GM23338 (cell line): Measurements from ENCODE around the gene MRPL22. TPM values are rescaled to one million over a fixed set of nuclear protein-coding genes. Genes with fewer than 3 reads are reported as not detected.

ENCODE experiments used
- ATAC-seq: fragments of 200-7000 bp; cut with Tn5 transposase; 3 replicates; pipeline ENCODE4 v1.9.1; 2020
- DNase-seq: peaks from one replicate; pipeline ENCODE4 v3.0.0-alpha.2; 2015; ENCODE audit warnings: low spot score
- H2AFZ ChIP-seq: fragments of 200-600 bp; sonication (generic); 2 replicates; pipeline ENCODE4 v1.8.0; 2016; ENCODE audit warnings: antibody characterized with exemption, mild to moderate bottlenecking, moderate library complexity
- H3F3A ChIP-seq: fragments of 200-600 bp; sonication (generic); replicated peaks from 2 replicates; pipeline ENCODE4 v1.8.0; 2017; ENCODE audit warnings: antibody characterized with exemption, mixed run types, low read depth
- H3K27ac ChIP-seq: fragments of 200-600 bp; sonication (generic); 2 replicates; pipeline ENCODE4 v1.6.1; 2016; ENCODE audit warnings: low read depth
- H3K27me3 ChIP-seq: fragments of 200-600 bp; sonication (generic); 2 replicates; pipeline ENCODE4 v1.8.0; 2016; ENCODE audit warnings: mild to moderate bottlenecking, mixed run types, moderate library complexity; ENCODE audit not compliant: insufficient read depth
- H3K36me3 ChIP-seq: fragments of 200-600 bp; sonication (generic); 2 replicates; pipeline ENCODE4 v1.8.0; 2016; ENCODE audit warnings: mild to moderate bottlenecking; ENCODE audit not compliant: insufficient read depth
- H3K4me1 ChIP-seq: fragments of 200-600 bp; sonication (generic); 2 replicates; pipeline ENCODE4 v1.8.0; 2016; ENCODE audit warnings: mild to moderate bottlenecking, moderate library complexity; ENCODE audit not compliant: insufficient read depth
- H3K4me2 ChIP-seq: fragments of 200-600 bp; sonication (generic); 2 replicates; pipeline ENCODE4 v1.7.1; 2017; ENCODE audit warnings: mixed run types
- H3K4me3 ChIP-seq: fragments of 200-600 bp; sonication (generic); 2 replicates; pipeline ENCODE4 v1.6.1; 2016; ENCODE audit warnings: mixed run types
- H3K79me2 ChIP-seq: fragments of 200-600 bp; sonication (generic); replicated peaks from 2 replicates; pipeline ENCODE4 v1.8.0; 2017; ENCODE audit warnings: mild to moderate bottlenecking; ENCODE audit not compliant: insufficient read depth
- H3K9me2 ChIP-seq: fragments of 200-600 bp; sonication (generic); 2 replicates; pipeline ENCODE4 v1.8.0; 2017; ENCODE audit not compliant: insufficient read depth
- H4K20me1 ChIP-seq: fragments of 200-600 bp; sonication (generic); replicated peaks from 2 replicates; pipeline ENCODE4 v1.8.0; 2017; ENCODE audit warnings: mild to moderate bottlenecking; ENCODE audit not compliant: insufficient read depth
- H3K27ac Mint-ChIP-seq: 2 replicates; pipeline ENCODE4 v1.8.0; 2020; ENCODE audit warnings: inconsistent platforms, mild to moderate bottlenecking, moderate library complexity, mixed read lengths
- H3K27me3 Mint-ChIP-seq: 3 replicates; pipeline ENCODE4 v1.8.0; 2022; ENCODE audit warnings: low read depth, mild to moderate bottlenecking, moderate library complexity, mixed read lengths, inconsistent platforms; ENCODE audit not compliant: insufficient read depth, poor library complexity
- H3K36me3 Mint-ChIP-seq: 3 replicates; pipeline ENCODE4 v1.8.0; 2021; ENCODE audit warnings: low read depth, mild to moderate bottlenecking, inconsistent platforms, moderate library complexity, mixed read lengths
- H3K4me1 Mint-ChIP-seq: 3 replicates; pipeline ENCODE4 v1.8.0; 2020; ENCODE audit warnings: mild to moderate bottlenecking, inconsistent platforms, mixed read lengths
- H3K4me3 Mint-ChIP-seq: 3 replicates; pipeline ENCODE4 v1.8.0; 2021; ENCODE audit warnings: moderate library complexity, mild to moderate bottlenecking, inconsistent platforms, mixed read lengths
- H3K9me3 Mint-ChIP-seq: 3 replicates; pipeline ENCODE4 v1.8.0; 2020; ENCODE audit warnings: moderate library complexity, mild to moderate bottlenecking, inconsistent platforms, mixed read lengths
- EZH2 ChIP-seq: fragments of 200-600 bp; sonication (generic); IDR thresholded peaks from one replicate; pipeline ENCODE4 v1.8.0; 2017; ENCODE audit warnings: antibody characterized with exemption, mild to moderate bottlenecking, low read depth; ENCODE audit not compliant: unreplicated experiment
- JUNB ChIP-seq: IDR thresholded peaks from one replicate; pipeline ENCODE4 v1.6.1; 2016; ENCODE audit warnings: antibody characterized with exemption; ENCODE audit not compliant: unreplicated experiment
- NANOG ChIP-seq: IDR thresholded peaks from 2 replicates; pipeline ENCODE4 v1.6.1; 2016; ENCODE audit warnings: antibody characterized with exemption, borderline replicate concordance
- POLR2AphosphoS5 ChIP-seq: IDR thresholded peaks from 2 replicates; pipeline ENCODE4 v1.6.1; 2016; ENCODE audit warnings: antibody characterized with exemption, low read depth
- STAT1 ChIP-seq: IDR thresholded peaks from one replicate; pipeline ENCODE4 v1.6.1; 2016; ENCODE audit warnings: antibody characterized with exemption; ENCODE audit not compliant: unreplicated experiment
- ZNF114 ChIP-seq: fragments of 250-450 bp; sonication (Bioruptor Pico); IDR thresholded peaks from 2 replicates; pipeline ENCODE4 v1.5.0; 2020; ENCODE audit warnings: mild to moderate bottlenecking, moderate library complexity
- ZNF331 ChIP-seq: fragments of 250-450 bp; sonication (Bioruptor Pico); IDR thresholded peaks from 2 replicates; pipeline ENCODE4 v1.5.0; 2020; ENCODE audit warnings: low read depth, mild to moderate bottlenecking, moderate library complexity
- polyA plus RNA-seq: library from polyadenylated mRNA; unstranded; fragments of >200 nt; fragmentation: Nextera tagmentation; extraction: Ambion mirVana; gene quantifications from 2 replicates; pipeline ENCODE4 v1.2.1, GENCODE V29; 2016
- total RNA-seq: library from RNA; depleted of rRNA; stranded (reverse); fragments of >200 nt; shearing (Covaris generic); gene quantifications from 2 replicates; pipeline ENCODE4 v1.2.3, GENCODE V29; 2014
- TF ChIP-seq, protein P1 (sequence below): fragments of 250-450 bp; sonication (Bioruptor Pico); IDR thresholded peaks from 2 replicates; pipeline ENCODE4 v1.5.0; 2020; ENCODE audit warnings: mild to moderate bottlenecking, moderate library complexity
- TF ChIP-seq, protein P2 (sequence below), 2 experiments: fragments of 200-600 bp in 1 of 2; sonication (generic) in 1 of 2; conservative IDR thresholded peaks; 2 replicates each; pipeline versions ENCODE4 v1.5.1 to v1.6.1; 2016 to 2017; ENCODE audit warnings: antibody characterized with exemption in 2 of 2, low read depth in 2 of 2, mild to moderate bottlenecking in 2 of 2, moderate library complexity in 1 of 2
- TF ChIP-seq, protein P3 (sequence below): IDR thresholded peaks from 2 replicates; pipeline ENCODE4 v1.6.1; 2016; ENCODE audit warnings: antibody characterized with exemption
- TF ChIP-seq, protein P4 (sequence below): IDR thresholded peaks from one replicate; pipeline ENCODE4 v1.6.1; 2018; ENCODE audit warnings: antibody characterized with exemption; ENCODE audit not compliant: unreplicated experiment

Gene MRPL22
- total and polyA plus RNA-seq, 2 experiments from 2014 or later = 32.1 to 256 TPM

DNA sequence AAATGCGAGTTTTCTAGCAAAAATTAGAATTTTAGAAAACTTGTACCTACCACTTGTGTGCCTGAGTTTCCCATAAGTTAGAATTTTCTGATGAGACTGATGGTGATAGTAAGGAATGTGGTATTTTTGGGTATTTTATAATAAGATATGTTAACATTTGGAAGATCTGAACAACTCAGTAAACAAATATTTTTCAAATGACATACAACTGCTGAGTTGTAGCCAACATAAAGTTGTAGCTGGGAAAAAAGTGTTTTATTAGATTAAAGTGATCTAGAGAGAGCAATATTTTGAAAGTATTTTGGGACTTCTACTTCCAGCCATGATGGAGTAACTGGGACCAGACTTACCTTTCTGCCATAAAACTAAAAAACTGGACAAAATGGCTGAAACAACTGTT, 40.8 kb upstream of the MRPL22 start (continued):
- TF ChIP-seq, protein P1, sequence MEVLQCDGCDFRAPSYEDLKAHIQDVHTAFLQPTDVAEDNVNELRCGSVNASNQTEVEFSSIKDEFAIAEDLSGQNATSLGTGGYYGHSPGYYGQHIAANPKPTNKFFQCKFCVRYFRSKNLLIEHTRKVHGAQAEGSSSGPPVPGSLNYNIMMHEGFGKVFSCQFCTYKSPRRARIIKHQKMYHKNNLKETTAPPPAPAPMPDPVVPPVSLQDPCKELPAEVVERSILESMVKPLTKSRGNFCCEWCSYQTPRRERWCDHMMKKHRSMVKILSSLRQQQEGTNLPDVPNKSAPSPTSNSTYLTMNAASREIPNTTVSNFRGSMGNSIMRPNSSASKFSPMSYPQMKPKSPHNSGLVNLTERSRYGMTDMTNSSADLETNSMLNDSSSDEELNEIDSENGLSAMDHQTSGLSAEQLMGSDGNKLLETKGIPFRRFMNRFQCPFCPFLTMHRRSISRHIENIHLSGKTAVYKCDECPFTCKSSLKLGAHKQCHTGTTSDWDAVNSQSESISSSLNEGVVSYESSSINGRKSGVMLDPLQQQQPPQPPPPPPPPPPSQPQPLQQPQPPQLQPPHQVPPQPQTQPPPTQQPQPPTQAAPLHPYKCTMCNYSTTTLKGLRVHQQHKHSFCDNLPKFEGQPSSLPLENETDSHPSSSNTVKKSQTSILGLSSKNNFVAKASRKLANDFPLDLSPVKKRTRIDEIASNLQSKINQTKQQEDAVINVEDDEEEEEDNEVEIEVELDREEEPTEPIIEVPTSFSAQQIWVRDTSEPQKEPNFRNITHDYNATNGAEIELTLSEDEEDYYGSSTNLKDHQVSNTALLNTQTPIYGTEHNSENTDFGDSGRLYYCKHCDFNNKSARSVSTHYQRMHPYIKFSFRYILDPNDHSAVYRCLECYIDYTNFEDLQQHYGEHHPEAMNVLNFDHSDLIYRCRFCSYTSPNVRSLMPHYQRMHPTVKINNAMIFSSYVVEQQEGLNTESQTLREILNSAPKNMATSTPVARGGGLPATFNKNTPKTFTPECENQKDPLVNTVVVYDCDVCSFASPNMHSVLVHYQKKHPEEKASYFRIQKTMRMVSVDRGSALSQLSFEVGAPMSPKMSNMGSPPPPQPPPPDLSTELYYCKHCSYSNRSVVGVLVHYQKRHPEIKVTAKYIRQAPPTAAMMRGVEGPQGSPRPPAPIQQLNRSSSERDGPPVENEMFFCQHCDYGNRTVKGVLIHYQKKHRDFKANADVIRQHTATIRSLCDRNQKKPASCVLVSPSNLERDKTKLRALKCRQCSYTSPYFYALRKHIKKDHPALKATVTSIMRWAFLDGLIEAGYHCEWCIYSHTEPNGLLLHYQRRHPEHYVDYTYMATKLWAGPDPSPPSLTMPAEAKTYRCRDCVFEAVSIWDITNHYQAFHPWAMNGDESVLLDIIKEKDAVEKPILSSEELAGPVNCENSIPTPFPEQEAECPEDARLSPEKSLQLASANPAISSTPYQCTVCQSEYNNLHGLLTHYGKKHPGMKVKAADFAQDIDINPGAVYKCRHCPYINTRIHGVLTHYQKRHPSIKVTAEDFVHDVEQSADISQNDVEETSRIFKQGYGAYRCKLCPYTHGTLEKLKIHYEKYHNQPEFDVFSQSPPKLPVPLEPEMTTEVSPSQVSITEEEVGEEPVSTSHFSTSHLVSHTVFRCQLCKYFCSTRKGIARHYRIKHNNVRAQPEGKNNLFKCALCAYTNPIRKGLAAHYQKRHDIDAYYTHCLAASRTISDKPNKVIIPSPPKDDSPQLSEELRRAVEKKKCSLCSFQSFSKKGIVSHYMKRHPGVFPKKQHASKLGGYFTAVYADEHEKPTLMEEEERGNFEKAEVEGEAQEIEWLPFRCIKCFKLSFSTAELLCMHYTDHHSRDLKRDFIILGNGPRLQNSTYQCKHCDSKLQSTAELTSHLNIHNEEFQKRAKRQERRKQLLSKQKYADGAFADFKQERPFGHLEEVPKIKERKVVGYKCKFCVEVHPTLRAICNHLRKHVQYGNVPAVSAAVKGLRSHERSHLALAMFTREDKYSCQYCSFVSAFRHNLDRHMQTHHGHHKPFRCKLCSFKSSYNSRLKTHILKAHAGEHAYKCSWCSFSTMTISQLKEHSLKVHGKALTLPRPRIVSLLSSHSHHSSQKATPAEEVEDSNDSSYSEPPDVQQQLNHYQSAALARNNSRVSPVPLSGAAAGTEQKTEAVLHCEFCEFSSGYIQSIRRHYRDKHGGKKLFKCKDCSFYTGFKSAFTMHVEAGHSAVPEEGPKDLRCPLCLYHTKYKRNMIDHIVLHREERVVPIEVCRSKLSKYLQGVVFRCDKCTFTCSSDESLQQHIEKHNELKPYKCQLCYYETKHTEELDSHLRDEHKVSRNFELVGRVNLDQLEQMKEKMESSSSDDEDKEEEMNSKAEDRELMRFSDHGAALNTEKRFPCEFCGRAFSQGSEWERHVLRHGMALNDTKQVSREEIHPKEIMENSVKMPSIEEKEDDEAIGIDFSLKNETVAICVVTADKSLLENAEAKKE (CRISPR knock-in tag) = no peak
- TF ChIP-seq, protein P2, sequence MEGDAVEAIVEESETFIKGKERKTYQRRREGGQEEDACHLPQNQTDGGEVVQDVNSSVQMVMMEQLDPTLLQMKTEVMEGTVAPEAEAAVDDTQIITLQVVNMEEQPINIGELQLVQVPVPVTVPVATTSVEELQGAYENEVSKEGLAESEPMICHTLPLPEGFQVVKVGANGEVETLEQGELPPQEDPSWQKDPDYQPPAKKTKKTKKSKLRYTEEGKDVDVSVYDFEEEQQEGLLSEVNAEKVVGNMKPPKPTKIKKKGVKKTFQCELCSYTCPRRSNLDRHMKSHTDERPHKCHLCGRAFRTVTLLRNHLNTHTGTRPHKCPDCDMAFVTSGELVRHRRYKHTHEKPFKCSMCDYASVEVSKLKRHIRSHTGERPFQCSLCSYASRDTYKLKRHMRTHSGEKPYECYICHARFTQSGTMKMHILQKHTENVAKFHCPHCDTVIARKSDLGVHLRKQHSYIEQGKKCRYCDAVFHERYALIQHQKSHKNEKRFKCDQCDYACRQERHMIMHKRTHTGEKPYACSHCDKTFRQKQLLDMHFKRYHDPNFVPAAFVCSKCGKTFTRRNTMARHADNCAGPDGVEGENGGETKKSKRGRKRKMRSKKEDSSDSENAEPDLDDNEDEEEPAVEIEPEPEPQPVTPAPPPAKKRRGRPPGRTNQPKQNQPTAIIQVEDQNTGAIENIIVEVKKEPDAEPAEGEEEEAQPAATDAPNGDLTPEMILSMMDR (conservative IDR thresholded peaks at IDR 0.05; ENCODE audit: low read depth in 2 of 2) = no peak

DNA sequence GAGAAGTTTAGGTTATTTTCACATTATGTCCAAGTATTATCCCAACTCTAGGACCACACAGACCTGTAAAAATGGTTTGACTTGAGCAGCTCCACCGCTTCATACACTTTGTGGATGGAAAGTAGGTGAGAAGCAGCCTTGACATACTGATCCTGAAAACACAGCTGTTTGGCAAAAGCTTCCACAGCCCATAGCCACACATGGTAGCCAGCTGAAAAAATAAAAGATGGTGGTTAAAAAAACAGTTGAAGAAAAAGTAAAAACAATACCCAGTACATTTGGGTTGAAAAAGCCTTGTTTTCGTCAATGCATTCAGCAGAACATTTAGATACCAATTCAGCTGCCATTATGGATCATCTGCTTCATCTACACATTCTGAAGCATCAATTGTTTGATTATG, 39.6 kb upstream of the MRPL22 start:
- no peaks in the 10 kb centered on the region for H3K9me3 Mint-ChIP-seq
- H3K4me3 Mint-ChIP-seq = no peak overlapping the region
- Histone ChIP-seq H3K9me2 (no peaks in the 10 kb centered on the region), H3K4me3 (no peak overlapping the region), H3K4me1 (no peaks in the 10 kb centered on the region), H3K27me3 (no peaks in the 10 kb centered on the region), H3K27ac (no peak overlapping the region), H3K4me2 (no peak overlapping the region), H4K20me1 (no peaks in the 10 kb centered on the region; the same call in 1 of the 2 replicates), H3K36me3 (peaks cover 78% of the 10 kb centered on the region), H2AFZ (no peak overlapping the region), H3K79me2 (no peaks in the 10 kb centered on the region), H3F3A (no peaks in the 10 kb centered on the region)
- ATAC-seq (no peak), DNase-seq (no peak)
- peaks cover 80% of the 10 kb centered on the region for H3K36me3 Mint-ChIP-seq
- H3K27ac Mint-ChIP-seq = no peak overlapping the region
- H3K27me3 Mint-ChIP-seq = no peaks in the 10 kb centered on the region
- no peaks in the 10 kb centered on the region for H3K4me1 Mint-ChIP-seq
- no peak for TF ChIP-seq EZH2
- no peak for TF ChIP-seq ZNF331 (CRISPR knock-in tag)
- TF ChIP-seq, protein P3, sequence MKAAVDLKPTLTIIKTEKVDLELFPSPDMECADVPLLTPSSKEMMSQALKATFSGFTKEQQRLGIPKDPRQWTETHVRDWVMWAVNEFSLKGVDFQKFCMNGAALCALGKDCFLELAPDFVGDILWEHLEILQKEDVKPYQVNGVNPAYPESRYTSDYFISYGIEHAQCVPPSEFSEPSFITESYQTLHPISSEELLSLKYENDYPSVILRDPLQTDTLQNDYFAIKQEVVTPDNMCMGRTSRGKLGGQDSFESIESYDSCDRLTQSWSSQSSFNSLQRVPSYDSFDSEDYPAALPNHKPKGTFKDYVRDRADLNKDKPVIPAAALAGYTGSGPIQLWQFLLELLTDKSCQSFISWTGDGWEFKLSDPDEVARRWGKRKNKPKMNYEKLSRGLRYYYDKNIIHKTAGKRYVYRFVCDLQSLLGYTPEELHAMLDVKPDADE = no peak
- no peak for TF ChIP-seq JUNB
- TF ChIP-seq, protein P4, sequence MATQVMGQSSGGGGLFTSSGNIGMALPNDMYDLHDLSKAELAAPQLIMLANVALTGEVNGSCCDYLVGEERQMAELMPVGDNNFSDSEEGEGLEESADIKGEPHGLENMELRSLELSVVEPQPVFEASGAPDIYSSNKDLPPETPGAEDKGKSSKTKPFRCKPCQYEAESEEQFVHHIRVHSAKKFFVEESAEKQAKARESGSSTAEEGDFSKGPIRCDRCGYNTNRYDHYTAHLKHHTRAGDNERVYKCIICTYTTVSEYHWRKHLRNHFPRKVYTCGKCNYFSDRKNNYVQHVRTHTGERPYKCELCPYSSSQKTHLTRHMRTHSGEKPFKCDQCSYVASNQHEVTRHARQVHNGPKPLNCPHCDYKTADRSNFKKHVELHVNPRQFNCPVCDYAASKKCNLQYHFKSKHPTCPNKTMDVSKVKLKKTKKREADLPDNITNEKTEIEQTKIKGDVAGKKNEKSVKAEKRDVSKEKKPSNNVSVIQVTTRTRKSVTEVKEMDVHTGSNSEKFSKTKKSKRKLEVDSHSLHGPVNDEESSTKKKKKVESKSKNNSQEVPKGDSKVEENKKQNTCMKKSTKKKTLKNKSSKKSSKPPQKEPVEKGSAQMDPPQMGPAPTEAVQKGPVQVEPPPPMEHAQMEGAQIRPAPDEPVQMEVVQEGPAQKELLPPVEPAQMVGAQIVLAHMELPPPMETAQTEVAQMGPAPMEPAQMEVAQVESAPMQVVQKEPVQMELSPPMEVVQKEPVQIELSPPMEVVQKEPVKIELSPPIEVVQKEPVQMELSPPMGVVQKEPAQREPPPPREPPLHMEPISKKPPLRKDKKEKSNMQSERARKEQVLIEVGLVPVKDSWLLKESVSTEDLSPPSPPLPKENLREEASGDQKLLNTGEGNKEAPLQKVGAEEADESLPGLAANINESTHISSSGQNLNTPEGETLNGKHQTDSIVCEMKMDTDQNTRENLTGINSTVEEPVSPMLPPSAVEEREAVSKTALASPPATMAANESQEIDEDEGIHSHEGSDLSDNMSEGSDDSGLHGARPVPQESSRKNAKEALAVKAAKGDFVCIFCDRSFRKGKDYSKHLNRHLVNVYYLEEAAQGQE = no peak
- no peak for TF ChIP-seq POLR2AphosphoS5
- TF ChIP-seq NANOG = no peak
- TF ChIP-seq, protein P2 (conservative IDR thresholded peaks at IDR 0.05; ENCODE audit: low read depth in 2 of 2) = no peak
- no peak for TF ChIP-seq STAT1
- no peak for TF ChIP-seq ZNF114
